ENCODE measurements around the gene IL1RAPL1.

DNA sequence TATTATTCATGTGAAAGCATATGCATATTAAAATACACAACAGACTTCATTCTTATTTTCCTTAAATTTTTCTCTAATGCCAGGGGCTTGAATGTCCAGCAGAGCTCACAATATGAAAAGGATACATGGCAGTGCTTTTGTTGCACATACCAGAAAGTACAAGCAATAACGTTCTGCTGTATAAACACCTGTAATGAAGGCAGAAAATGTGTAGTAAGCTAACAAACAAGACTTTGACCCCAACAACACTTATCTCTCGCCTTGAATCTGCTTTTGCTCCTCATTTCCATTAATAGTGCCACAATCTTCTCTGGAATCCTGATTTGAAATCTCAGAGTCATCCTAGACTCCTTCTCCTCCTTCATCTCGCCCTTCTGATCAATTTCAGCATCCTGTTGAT, 687.3 kb downstream of the IL1RAPL1 start:
- TF ChIP-seq POLR2AphosphoS5 (IDR thresholded peaks at IDR 0.05) (no peak), RAD21 (conservative IDR thresholded peaks at IDR 0.05) (no peak), EZH2 (IDR thresholded peaks at IDR 0.05; ENCODE audit: borderline replicate concordance, insufficient read depth, low read length, poor library complexity, severe bottlenecking) (no peak), TAF1 (IDR thresholded peaks at IDR 0.05; ENCODE audit: low read depth) (no peak), EP300 (conservative IDR thresholded peaks at IDR 0.05; ENCODE audit: poor library complexity, severe bottlenecking) (no peak), MXI1 (conservative IDR thresholded peaks at IDR 0.05; ENCODE audit: poor library complexity, severe bottlenecking) (no peak), SMC3 (conservative IDR thresholded peaks at IDR 0.05; ENCODE audit: poor library complexity) (no peak)
- TF ChIP-seq, protein P1, sequence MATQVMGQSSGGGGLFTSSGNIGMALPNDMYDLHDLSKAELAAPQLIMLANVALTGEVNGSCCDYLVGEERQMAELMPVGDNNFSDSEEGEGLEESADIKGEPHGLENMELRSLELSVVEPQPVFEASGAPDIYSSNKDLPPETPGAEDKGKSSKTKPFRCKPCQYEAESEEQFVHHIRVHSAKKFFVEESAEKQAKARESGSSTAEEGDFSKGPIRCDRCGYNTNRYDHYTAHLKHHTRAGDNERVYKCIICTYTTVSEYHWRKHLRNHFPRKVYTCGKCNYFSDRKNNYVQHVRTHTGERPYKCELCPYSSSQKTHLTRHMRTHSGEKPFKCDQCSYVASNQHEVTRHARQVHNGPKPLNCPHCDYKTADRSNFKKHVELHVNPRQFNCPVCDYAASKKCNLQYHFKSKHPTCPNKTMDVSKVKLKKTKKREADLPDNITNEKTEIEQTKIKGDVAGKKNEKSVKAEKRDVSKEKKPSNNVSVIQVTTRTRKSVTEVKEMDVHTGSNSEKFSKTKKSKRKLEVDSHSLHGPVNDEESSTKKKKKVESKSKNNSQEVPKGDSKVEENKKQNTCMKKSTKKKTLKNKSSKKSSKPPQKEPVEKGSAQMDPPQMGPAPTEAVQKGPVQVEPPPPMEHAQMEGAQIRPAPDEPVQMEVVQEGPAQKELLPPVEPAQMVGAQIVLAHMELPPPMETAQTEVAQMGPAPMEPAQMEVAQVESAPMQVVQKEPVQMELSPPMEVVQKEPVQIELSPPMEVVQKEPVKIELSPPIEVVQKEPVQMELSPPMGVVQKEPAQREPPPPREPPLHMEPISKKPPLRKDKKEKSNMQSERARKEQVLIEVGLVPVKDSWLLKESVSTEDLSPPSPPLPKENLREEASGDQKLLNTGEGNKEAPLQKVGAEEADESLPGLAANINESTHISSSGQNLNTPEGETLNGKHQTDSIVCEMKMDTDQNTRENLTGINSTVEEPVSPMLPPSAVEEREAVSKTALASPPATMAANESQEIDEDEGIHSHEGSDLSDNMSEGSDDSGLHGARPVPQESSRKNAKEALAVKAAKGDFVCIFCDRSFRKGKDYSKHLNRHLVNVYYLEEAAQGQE (IDR thresholded peaks at IDR 0.05; ENCODE audit: borderline replicate concordance), result no peak
- TF ChIP-seq, protein P2, sequence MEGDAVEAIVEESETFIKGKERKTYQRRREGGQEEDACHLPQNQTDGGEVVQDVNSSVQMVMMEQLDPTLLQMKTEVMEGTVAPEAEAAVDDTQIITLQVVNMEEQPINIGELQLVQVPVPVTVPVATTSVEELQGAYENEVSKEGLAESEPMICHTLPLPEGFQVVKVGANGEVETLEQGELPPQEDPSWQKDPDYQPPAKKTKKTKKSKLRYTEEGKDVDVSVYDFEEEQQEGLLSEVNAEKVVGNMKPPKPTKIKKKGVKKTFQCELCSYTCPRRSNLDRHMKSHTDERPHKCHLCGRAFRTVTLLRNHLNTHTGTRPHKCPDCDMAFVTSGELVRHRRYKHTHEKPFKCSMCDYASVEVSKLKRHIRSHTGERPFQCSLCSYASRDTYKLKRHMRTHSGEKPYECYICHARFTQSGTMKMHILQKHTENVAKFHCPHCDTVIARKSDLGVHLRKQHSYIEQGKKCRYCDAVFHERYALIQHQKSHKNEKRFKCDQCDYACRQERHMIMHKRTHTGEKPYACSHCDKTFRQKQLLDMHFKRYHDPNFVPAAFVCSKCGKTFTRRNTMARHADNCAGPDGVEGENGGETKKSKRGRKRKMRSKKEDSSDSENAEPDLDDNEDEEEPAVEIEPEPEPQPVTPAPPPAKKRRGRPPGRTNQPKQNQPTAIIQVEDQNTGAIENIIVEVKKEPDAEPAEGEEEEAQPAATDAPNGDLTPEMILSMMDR (IDR thresholded peaks at IDR 0.05; ENCODE audit: poor library complexity, severe bottlenecking), result no peak
